K562 (cell line): ENCODE data around the gene HSPA13. TPM values are rescaled to one million over a fixed set of nuclear protein-coding genes. Genes with fewer than 3 reads are reported as not detected.

ENCODE experiments used
- CC2D1A ChIP-seq: fragments of 450-650 bp; IDR thresholded peaks from 2 replicates; pipeline ENCODE4 v1.6.1; 2017; ENCODE audit warnings: mild to moderate bottlenecking
- CREB1 ChIP-seq, 2 experiments: sonication (generic) in 1 of 2; formaldehyde crosslinking in 1 of 2; IDR thresholded peaks; 2 replicates each; pipeline versions ENCODE4 v1.6.1 to v1.8.0; 2012 to 2022; ENCODE audit warnings: inconsistent platforms in 1 of 2, mild to moderate bottlenecking in 1 of 2, missing genetic modification reagents in 1 of 2, moderate library complexity in 1 of 2
- GABPA ChIP-seq: fragments of 200-800 bp; sonication (Bioruptor generic); conservative IDR thresholded peaks from 2 replicates; pipeline ENCODE4 v1.6.1; 2016; ENCODE audit warnings: low read depth, missing genetic modification characterization, missing compliant biosample characterization
- GATA2 ChIP-seq: sonication (generic); formaldehyde crosslinking; IDR thresholded peaks from 2 replicates; pipeline ENCODE4 v1.4.0; 2020; ENCODE audit warnings: mild to moderate bottlenecking, missing genetic modification reagents
- HDAC2 ChIP-seq: fragments of 450-650 bp; IDR thresholded peaks from 2 replicates; pipeline ENCODE4 v1.6.1; 2016; ENCODE audit warnings: mild to moderate bottlenecking
- HLTF ChIP-seq: fragments of 450-650 bp; IDR thresholded peaks from 2 replicates; pipeline ENCODE4 v1.6.1; 2016
- NCOA1 ChIP-seq: fragments of 450-650 bp; IDR thresholded peaks from 2 replicates; pipeline ENCODE4 v1.6.1; 2016; ENCODE audit warnings: low read depth
- POLR2AphosphoS5 ChIP-seq: IDR thresholded peaks from 2 replicates; pipeline ENCODE4 v1.6.1; 2011; ENCODE audit warnings: mild to moderate bottlenecking, low read depth, low read length, moderate library complexity; ENCODE audit not compliant: control insufficient read depth, insufficient read depth
- RCOR1 ChIP-seq, 2 experiments: IDR thresholded peaks; 2 replicates each; pipeline ENCODE4 v1.6.1; 2012; ENCODE audit warnings: low read depth in 2 of 2, low read length in 2 of 2, borderline replicate concordance in 1 of 2, improper control_type of control experiment in 1 of 2
- SIN3B ChIP-seq: fragments of 450-650 bp; IDR thresholded peaks from 2 replicates; pipeline ENCODE4 v1.6.1; 2017; ENCODE audit warnings: low read depth, mild to moderate bottlenecking, moderate library complexity
- SMAD1 ChIP-seq: fragments of 150-350 bp; IDR thresholded peaks from 2 replicates; pipeline ENCODE4 v1.6.1; 2014; ENCODE audit warnings: low read length, low read depth; ENCODE audit not compliant: partially characterized antibody
- SMAD4 ChIP-seq: fragments of 250-450 bp; sonication (Bioruptor Pico); conservative IDR thresholded peaks from 2 replicates; pipeline ENCODE4 v1.8.0; 2021; ENCODE audit warnings: inconsistent platforms, mild to moderate bottlenecking, moderate library complexity
- ZFX ChIP-seq: sonication (generic); formaldehyde crosslinking; IDR thresholded peaks from 2 replicates; pipeline ENCODE4 v1.8.0; 2022; ENCODE audit warnings: mild to moderate bottlenecking, missing genetic modification reagents, moderate library complexity
- polyA plus RNA-seq, 8 experiments: library from polyadenylated mRNA; depleted of rRNA in 4 of 8; stranded (reverse) in 5 of 8; unstranded in 3 of 8; fragments of >200 nt; fragmentation: Nextera tagmentation in 2 of 8; fragmentation: Illumina TruSeq in 1 of 8; extraction: Ambion mirVana in 2 of 8; extraction: Trizol in 1 of 8; gene quantifications; 2 replicates each; pipeline versions ENCODE4 v1.2.1 to v1.2.3, GENCODE V29; 2011 to 2014; ENCODE audit warnings: inconsistent platforms in 1 of 8, missing spikeins in 1 of 8
- total RNA-seq, 7 experiments: library from RNA; depleted of rRNA in 6 of 7; stranded (reverse); fragments of >200 nt in 6 of 7; fragmentation: Illumina TruSeq in 2 of 7; extraction: Trizol in 2 of 7; gene quantifications; 2 replicates each; pipeline versions ENCODE4 v1.2.1 to v1.2.3, GENCODE V29; 2011 to 2021; ENCODE audit warnings: low replicate concordance in 1 of 7
- TF ChIP-seq, protein P1 (sequence below), 2 experiments: fragments of 450-650 bp; IDR thresholded peaks; 2 replicates each; pipeline ENCODE4 v1.6.1; 2018; ENCODE audit warnings: mild to moderate bottlenecking in 2 of 2, low read depth in 1 of 2; ENCODE audit not compliant: partially characterized antibody in 2 of 2
- TF ChIP-seq, protein P2 (sequence below): fragments of 250-450 bp; sonication (Bioruptor Pico); IDR thresholded peaks from 2 replicates; pipeline ENCODE4 v1.4.0; 2020

Gene HSPA13
- total and polyA plus RNA-seq, 9 of the 15 experiments (the other 6 are each of a cell fraction or from before 2014, with no cell fraction given), result 12.5 to 28.8 (median 23.9) TPM

DNA sequence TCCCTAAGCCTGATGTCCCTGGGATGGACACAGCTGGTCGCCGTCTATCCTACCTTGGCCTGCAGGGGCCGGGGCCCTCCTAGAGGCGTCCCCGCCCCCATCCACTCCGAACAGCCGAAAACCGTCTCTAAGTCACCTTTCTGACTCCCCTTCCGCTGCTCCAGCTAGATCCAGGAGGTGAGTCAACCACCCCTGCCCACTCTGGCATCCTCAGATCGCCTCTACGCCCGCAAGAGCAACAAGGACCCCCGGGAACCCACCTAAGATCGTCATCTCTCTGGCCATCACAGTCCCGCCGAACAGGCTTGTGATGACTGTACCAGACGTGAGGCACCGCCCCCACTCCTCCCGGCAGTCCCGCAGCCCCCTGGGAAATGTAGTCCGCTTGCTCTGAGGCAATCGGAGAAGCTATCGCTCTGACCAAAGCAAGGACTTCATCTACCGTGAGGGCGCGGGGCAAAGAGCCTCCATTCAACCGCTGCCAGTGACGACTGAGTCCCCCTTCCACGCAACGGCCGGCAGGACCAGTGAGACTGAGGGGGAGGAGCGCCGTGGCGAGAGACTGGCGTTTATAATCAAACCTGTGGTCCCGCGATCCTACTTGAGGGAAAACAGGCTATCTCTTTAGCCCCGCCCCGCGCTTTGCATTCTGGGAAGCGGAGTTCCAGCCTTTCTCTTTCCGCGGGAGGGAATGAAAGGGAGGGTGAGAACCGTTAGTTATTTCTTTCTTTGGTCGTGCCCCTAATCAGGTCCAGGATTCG is at the start of gene HSPA13 (continued):
- TF ChIP-seq, protein P1, sequence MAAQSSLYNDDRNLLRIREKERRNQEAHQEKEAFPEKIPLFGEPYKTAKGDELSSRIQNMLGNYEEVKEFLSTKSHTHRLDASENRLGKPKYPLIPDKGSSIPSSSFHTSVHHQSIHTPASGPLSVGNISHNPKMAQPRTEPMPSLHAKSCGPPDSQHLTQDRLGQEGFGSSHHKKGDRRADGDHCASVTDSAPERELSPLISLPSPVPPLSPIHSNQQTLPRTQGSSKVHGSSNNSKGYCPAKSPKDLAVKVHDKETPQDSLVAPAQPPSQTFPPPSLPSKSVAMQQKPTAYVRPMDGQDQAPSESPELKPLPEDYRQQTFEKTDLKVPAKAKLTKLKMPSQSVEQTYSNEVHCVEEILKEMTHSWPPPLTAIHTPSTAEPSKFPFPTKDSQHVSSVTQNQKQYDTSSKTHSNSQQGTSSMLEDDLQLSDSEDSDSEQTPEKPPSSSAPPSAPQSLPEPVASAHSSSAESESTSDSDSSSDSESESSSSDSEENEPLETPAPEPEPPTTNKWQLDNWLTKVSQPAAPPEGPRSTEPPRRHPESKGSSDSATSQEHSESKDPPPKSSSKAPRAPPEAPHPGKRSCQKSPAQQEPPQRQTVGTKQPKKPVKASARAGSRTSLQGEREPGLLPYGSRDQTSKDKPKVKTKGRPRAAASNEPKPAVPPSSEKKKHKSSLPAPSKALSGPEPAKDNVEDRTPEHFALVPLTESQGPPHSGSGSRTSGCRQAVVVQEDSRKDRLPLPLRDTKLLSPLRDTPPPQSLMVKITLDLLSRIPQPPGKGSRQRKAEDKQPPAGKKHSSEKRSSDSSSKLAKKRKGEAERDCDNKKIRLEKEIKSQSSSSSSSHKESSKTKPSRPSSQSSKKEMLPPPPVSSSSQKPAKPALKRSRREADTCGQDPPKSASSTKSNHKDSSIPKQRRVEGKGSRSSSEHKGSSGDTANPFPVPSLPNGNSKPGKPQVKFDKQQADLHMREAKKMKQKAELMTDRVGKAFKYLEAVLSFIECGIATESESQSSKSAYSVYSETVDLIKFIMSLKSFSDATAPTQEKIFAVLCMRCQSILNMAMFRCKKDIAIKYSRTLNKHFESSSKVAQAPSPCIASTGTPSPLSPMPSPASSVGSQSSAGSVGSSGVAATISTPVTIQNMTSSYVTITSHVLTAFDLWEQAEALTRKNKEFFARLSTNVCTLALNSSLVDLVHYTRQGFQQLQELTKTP (IDR thresholded peaks at IDR 0.05; ENCODE audit: low read depth in 1 of 2, partially characterized antibody in 2 of 2), result peak; percentile 45 to 99
- TF ChIP-seq SMAD4, result 0 out of 2 replicates have a peak, but pooled peaks have one; percentile 11
- peak; percentile 88 for TF ChIP-seq POLR2AphosphoS5
- TF ChIP-seq CC2D1A, result 0 out of 2 replicates have a peak, but pooled peaks have one; percentile 65
- 0 out of 2 replicates have a peak, but pooled peaks have one; percentile 34 for TF ChIP-seq HLTF
- TF ChIP-seq, protein P2, sequence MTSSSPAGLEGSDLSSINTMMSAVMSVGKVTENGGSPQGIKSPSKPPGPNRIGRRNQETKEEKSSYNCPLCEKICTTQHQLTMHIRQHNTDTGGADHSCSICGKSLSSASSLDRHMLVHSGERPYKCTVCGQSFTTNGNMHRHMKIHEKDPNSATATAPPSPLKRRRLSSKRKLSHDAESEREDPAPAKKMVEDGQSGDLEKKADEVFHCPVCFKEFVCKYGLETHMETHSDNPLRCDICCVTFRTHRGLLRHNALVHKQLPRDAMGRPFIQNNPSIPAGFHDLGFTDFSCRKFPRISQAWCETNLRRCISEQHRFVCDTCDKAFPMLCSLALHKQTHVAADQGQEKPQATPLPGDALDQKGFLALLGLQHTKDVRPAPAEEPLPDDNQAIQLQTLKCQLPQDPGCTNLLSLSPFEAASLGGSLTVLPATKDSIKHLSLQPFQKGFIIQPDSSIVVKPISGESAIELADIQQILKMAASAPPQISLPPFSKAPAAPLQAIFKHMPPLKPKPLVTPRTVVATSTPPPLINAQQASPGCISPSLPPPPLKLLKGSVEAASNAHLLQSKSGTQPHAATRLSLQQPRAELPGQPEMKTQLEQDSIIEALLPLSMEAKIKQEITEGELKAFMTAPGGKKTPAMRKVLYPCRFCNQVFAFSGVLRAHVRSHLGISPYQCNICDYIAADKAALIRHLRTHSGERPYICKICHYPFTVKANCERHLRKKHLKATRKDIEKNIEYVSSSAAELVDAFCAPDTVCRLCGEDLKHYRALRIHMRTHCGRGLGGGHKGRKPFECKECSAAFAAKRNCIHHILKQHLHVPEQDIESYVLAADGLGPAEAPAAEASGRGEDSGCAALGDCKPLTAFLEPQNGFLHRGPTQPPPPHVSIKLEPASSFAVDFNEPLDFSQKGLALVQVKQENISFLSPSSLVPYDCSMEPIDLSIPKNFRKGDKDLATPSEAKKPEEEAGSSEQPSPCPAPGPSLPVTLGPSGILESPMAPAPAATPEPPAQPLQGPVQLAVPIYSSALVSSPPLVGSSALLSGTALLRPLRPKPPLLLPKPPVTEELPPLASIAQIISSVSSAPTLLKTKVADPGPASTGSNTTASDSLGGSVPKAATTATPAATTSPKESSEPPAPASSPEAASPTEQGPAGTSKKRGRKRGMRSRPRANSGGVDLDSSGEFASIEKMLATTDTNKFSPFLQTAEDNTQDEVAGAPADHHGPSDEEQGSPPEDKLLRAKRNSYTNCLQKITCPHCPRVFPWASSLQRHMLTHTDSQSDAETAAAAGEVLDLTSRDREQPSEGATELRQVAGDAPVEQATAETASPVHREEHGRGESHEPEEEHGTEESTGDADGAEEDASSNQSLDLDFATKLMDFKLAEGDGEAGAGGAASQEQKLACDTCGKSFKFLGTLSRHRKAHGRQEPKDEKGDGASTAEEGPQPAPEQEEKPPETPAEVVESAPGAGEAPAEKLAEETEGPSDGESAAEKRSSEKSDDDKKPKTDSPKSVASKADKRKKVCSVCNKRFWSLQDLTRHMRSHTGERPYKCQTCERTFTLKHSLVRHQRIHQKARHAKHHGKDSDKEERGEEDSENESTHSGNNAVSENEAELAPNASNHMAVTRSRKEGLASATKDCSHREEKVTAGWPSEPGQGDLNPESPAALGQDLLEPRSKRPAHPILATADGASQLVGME (CRISPR knock-in tag), result peak; percentile 49; the same call in 1 of the 2 replicates
- TF ChIP-seq HDAC2, result 0 out of 2 replicates have a peak, but pooled peaks have one; percentile 82
- peak; percentile 49 for TF ChIP-seq SIN3B
- TF ChIP-seq CREB1 (IDR thresholded peaks at IDR 0.05), result peak; percentile 92
- peak; percentile 87 for TF ChIP-seq CREB1 (CRISPR knock-in tag; IDR thresholded peaks at IDR 0.05)
- TF ChIP-seq SMAD1, result peak; percentile 82
- peak; percentile 48; the same call in 1 of the 2 replicates for TF ChIP-seq NCOA1
- peak; percentile 32; the same call in 1 of the 2 replicates for TF ChIP-seq GATA2
- peak; percentile 6 to 58; a peak in 3 of 4 replicates for TF ChIP-seq RCOR1 (IDR thresholded peaks at IDR 0.05; ENCODE audit: borderline replicate concordance in 1 of 2, low read depth in 2 of 2, low read length in 2 of 2)
- peak; percentile 56 for TF ChIP-seq ZFX
- no peak; the same call in 1 of the 2 replicates for TF ChIP-seq GABPA (tag)
